Left lung (tissue), 10 donors: ENCODE measurements around the gene ATPAF1. TPM values are rescaled to one million over a fixed set of nuclear protein-coding genes. Genes with fewer than 3 reads are reported as not detected.
A peak's percentile ranks its signal among the peaks of the same experiment; 100 is the strongest.

Source experiments
- ATAC-seq: fragments of 200-7000 bp; cut with Tn5 transposase; one replicate; pipeline ENCODE4 v1.9.1; 2020; ENCODE audit warnings: moderate library complexity
- DNase-seq, 4 donors: peaks; one replicate each; pipeline ENCODE4 v3.0.0-alpha.2; 2013 to 2020
- H3K27ac ChIP-seq, 2 donors: fragments of 200-600 bp; sonication (generic) in 1 of 2; one replicate each; pipeline versions ENCODE4 v1.5.0 to v1.8.0; 2020 to 2021
- H3K27me3 ChIP-seq, 2 donors: fragments of 200-600 bp; sonication (generic) in 1 of 2; one replicate each; pipeline versions ENCODE4 v1.5.0 to v1.8.0; 2020 to 2021
- H3K36me3 ChIP-seq, 2 donors: fragments of 200-600 bp; sonication (generic) in 1 of 2; one replicate each; pipeline versions ENCODE4 v1.5.0 to v1.8.0; 2020 to 2021
- H3K4me1 ChIP-seq, 2 donors: fragments of 200-600 bp; one replicate each; pipeline ENCODE4 v1.8.0; 2021
- H3K4me3 ChIP-seq, 2 donors: fragments of 200-600 bp; sonication (generic) in 1 of 2; one replicate each; pipeline versions ENCODE4 v1.5.0 to v1.8.0; 2020 to 2021; ENCODE audit warnings: mild to moderate bottlenecking in 1 of 2
- H3K9me3 ChIP-seq, 2 donors: fragments of 200-600 bp; sonication (generic) in 1 of 2; one replicate each; pipeline versions ENCODE4 v1.5.0 to v1.8.0; 2020 to 2021
- CTCF ChIP-seq, 2 donors: fragments of 200-600 bp; sonication (generic) in 1 of 2; IDR thresholded peaks; one replicate each; pipeline versions ENCODE4 v1.5.0 to v1.8.0; 2021; ENCODE audit warnings: antibody characterized with exemption in 2 of 2
- intact Hi-C, 2 donors: fragments of 100-400 bp; cut with DNase I; formaldehyde crosslinking; loops; one replicate each; pipeline versions ENCODE4 v1.11.2 to v1.14.2; 2022
- polyA plus RNA-seq, 6 donors: library from polyadenylated mRNA; unstranded; fragments of 120-200 nt; gene quantifications; one replicate each; pipeline ENCODE4 v1.2.1, GENCODE V29; 2013; ENCODE audit not compliant: insufficient read length in 6 of 6
- total RNA-seq, 2 donors: library from RNA; stranded (reverse); fragmentation: NEBNext Ultra II Directional; extraction: Animal tissue kit (Norgen Biotek cat#: 25700); gene quantifications; one replicate each; pipeline ENCODE4 v1.2.1, GENCODE V29; 2021
- donor health status: DM: no; HTN: yes; CAD: no.
- donor health status: DM: no; HTN: no; CAD: no.

The ATPAF1 gene
- total and polyA plus RNA-seq, 8 donors = 34.3 to 90.0 (median 76.4) TPM

- Histone ChIP-seq H3K27ac (peak overlapping the region in 1 of 2 donors; percentile 91), H3K9me3 (no peaks in the 10 kb centered on the region), H3K4me1 (peaks cover 0 to 64% of the 10 kb centered on the region in 2 donors), H3K36me3 (peaks cover 0 to 50% of the 10 kb centered on the region in 2 donors), H3K4me3 (no peak overlapping the region), H3K27me3 (no peaks in the 10 kb centered on the region)
- no peak for TF ChIP-seq CTCF (IDR thresholded peaks at IDR 0.05)
- DNase-seq = no peak
- ATAC-seq = peak; percentile 30
- intact Hi-C loops = no loop called here
Observed at GRCh38 chr1:46594063-46594462, 74.1 kb downstream of the ATPAF1 start.

GRCh38 chr1:46592823-46593222 lies 75.3 kb downstream of the ATPAF1 start:
- ATAC-seq (no peak), DNase-seq (no peak)
- intact Hi-C loops = no loop called here
- Histone ChIP-seq H3K4me1 (peaks cover 0 to 59% of the 10 kb centered on the region in 2 donors), H3K27ac (no peak overlapping the region), H3K4me3 (no peak overlapping the region), H3K9me3 (no peaks in the 10 kb centered on the region), H3K27me3 (no peaks in the 10 kb centered on the region), H3K36me3 (peaks cover 0 to 57% of the 10 kb centered on the region in 2 donors)
- no peak for TF ChIP-seq CTCF (IDR thresholded peaks at IDR 0.05)

- H3K27me3 ChIP-seq = no peaks in the 10 kb centered on the region
- no peaks in the 10 kb centered on the region for H3K9me3 ChIP-seq
- no peak for ATAC-seq
- no peak overlapping the region for H3K4me3 ChIP-seq
- DNase-seq = no peak
- H3K27ac ChIP-seq = no peak overlapping the region
- intact Hi-C loops = no loop called here
- H3K36me3 ChIP-seq = peaks cover 0 to 89% of the 10 kb centered on the region in 2 donors
- no peak for TF ChIP-seq CTCF (IDR thresholded peaks at IDR 0.05)
- H3K4me1 ChIP-seq = peaks cover 0 to 57% of the 10 kb centered on the region in 2 donors
Observed at GRCh38 chr1:46589529-46589928, 78.6 kb downstream of the ATPAF1 start.

GRCh38 chr1:46587069-46587468 lies 81.1 kb downstream of the ATPAF1 start:
- Histone ChIP-seq H3K9me3 (no peaks in the 10 kb centered on the region), H3K4me3 (no peak overlapping the region), H3K4me1 (peaks cover 4 to 62% of the 10 kb centered on the region in 2 donors), H3K27ac (peak overlapping the region in 1 of 2 donors; percentile 63), H3K27me3 (no peaks in the 10 kb centered on the region), H3K36me3 (peaks cover 0 to 93% of the 10 kb centered on the region in 2 donors)
- no peak for TF ChIP-seq CTCF (IDR thresholded peaks at IDR 0.05)
- ATAC-seq (peak; percentile 78), DNase-seq (peak in 2 of 4 donors; percentile 82 to 88)
- intact Hi-C loops = no loop called here

GRCh38 chr1:46585312-46585938 lies 82.7 kb downstream of the ATPAF1 start:
- TF ChIP-seq CTCF (IDR thresholded peaks at IDR 0.05) = no peak
- Histone ChIP-seq H3K27ac (peak overlapping the region in 1 of 2 donors; percentile 3), H3K27me3 (no peaks in the 10 kb centered on the region), H3K36me3 (peaks cover 0 to 78% of the 10 kb centered on the region in 2 donors), H3K9me3 (no peaks in the 10 kb centered on the region), H3K4me1 (peaks cover 8 to 78% of the 10 kb centered on the region in 2 donors), H3K4me3 (no peak overlapping the region)
- intact Hi-C loops = no loop called here
- no peak for DNase-seq
- ATAC-seq = no peak
